Measurements from ENCODE around the gene IKZF5.

DNA sequence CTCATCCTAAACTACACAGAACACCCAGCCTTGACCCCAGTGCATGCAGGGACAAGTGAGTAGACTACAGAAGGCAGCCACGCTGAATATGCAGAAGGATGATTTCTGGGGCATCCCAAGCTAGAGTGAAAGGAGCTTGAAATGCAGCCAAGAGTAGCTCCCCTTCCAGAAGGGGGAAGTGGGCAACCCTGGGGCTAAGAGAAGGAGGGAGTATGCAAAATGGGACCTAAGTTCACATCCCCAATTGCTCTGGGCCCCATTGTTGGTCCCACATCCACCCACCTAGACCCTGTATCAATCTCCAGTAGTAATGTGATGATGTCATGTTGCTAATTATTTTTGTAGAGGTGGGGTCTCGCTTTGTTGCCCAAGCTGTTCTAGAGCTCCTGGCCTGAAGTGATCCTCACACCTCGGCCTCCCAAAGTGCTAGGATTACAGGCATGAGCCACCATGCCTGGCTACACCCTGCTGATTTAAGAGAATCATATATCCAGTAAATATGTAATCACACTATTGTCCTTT is 34.0 kb downstream of the IKZF5 start:
- TF ChIP-seq, protein P1, sequence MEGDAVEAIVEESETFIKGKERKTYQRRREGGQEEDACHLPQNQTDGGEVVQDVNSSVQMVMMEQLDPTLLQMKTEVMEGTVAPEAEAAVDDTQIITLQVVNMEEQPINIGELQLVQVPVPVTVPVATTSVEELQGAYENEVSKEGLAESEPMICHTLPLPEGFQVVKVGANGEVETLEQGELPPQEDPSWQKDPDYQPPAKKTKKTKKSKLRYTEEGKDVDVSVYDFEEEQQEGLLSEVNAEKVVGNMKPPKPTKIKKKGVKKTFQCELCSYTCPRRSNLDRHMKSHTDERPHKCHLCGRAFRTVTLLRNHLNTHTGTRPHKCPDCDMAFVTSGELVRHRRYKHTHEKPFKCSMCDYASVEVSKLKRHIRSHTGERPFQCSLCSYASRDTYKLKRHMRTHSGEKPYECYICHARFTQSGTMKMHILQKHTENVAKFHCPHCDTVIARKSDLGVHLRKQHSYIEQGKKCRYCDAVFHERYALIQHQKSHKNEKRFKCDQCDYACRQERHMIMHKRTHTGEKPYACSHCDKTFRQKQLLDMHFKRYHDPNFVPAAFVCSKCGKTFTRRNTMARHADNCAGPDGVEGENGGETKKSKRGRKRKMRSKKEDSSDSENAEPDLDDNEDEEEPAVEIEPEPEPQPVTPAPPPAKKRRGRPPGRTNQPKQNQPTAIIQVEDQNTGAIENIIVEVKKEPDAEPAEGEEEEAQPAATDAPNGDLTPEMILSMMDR (IDR thresholded peaks at IDR 0.05) = no peak
- TF ChIP-seq POLR2AphosphoS5 (IDR thresholded peaks at IDR 0.05; ENCODE audit: low read depth, low read length) = no peak
- no peak for TF ChIP-seq SIN3A (IDR thresholded peaks at IDR 0.05; ENCODE audit: borderline replicate concordance, insufficient read depth, low read depth, low read length)
- no peak for TF ChIP-seq TCF7L2 (IDR thresholded peaks at IDR 0.05; ENCODE audit: low read depth, low read length)
- TF ChIP-seq, protein P2, sequence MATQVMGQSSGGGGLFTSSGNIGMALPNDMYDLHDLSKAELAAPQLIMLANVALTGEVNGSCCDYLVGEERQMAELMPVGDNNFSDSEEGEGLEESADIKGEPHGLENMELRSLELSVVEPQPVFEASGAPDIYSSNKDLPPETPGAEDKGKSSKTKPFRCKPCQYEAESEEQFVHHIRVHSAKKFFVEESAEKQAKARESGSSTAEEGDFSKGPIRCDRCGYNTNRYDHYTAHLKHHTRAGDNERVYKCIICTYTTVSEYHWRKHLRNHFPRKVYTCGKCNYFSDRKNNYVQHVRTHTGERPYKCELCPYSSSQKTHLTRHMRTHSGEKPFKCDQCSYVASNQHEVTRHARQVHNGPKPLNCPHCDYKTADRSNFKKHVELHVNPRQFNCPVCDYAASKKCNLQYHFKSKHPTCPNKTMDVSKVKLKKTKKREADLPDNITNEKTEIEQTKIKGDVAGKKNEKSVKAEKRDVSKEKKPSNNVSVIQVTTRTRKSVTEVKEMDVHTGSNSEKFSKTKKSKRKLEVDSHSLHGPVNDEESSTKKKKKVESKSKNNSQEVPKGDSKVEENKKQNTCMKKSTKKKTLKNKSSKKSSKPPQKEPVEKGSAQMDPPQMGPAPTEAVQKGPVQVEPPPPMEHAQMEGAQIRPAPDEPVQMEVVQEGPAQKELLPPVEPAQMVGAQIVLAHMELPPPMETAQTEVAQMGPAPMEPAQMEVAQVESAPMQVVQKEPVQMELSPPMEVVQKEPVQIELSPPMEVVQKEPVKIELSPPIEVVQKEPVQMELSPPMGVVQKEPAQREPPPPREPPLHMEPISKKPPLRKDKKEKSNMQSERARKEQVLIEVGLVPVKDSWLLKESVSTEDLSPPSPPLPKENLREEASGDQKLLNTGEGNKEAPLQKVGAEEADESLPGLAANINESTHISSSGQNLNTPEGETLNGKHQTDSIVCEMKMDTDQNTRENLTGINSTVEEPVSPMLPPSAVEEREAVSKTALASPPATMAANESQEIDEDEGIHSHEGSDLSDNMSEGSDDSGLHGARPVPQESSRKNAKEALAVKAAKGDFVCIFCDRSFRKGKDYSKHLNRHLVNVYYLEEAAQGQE (IDR thresholded peaks at IDR 0.05; ENCODE audit: insufficient read depth in 1 of 2, low read depth in 2 of 2, low read length in 1 of 2) = no peak
